ENCODE results near the gene KANK4. TPM values are rescaled to one million over a fixed set of nuclear protein-coding genes. Genes with fewer than 3 reads are reported as not detected.

KANK4 gene
- total RNA-seq, 6 experiments from 2014 or later, result 0.18 to 6.7 (median 1.3) TPM

- Histone ChIP-seq H3K4me3 (no peak overlapping the region), H3K9me3 (no peaks in the 10 kb centered on the region), H3K36me3 (no peaks in the 10 kb centered on the region), H3K27ac (no peak overlapping the region), H3K4me1 (peaks cover 0 to 18% (median 4%) of the 10 kb centered on the region in 4 donors), H3K27me3 (no peaks in the 10 kb centered on the region)
- WGBS (ENCODE audit: insufficient coverage, low coverage, low lambda C conversion rate, missing lambda C conversion rate), result 16% methylated on average over 1 of the region's 1 CpG
- DNase-seq, result no peak
- no peak for ATAC-seq
- intact Hi-C loops (cut with DNase I), result no loop called here
- TF ChIP-seq POLR2A (IDR thresholded peaks at IDR 0.05) (no peak), CTCF (IDR thresholded peaks at IDR 0.05) (no peak)
Measured at GRCh38 chr1:62285440-62285839, 33.8 kb downstream of the KANK4 start.

DNA sequence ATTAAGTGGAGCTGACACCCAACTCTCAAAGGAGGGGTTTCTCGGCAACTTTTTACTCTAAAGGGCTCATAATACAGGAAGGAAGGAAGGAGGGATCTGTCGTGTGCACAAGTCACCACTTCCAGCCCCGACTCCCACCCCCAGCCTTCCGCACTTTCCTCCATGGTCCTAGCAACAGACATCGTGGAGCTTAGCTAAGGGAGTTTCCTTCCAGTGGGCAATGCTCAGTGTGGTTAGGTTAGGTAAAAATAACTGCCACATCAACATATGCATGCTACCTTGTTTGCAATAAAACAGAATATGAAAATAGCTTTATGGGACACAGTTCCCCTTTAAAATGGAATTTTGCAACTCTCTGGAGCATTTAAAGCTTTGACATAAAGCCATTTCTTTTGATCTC lies 35.2 kb downstream of the KANK4 start:
- intact Hi-C loops (cut with DNase I), result no loop called here
- Histone ChIP-seq H3K27me3 (no peaks in the 10 kb centered on the region), H3K9me3 (no peaks in the 10 kb centered on the region), H3K4me1 (peaks cover 0 to 18% (median 4%) of the 10 kb centered on the region in 4 donors), H3K4me3 (no peak overlapping the region), H3K27ac (no peak overlapping the region), H3K36me3 (no peaks in the 10 kb centered on the region)
- WGBS (ENCODE audit: insufficient coverage, low coverage, low lambda C conversion rate, missing lambda C conversion rate), result 45% methylated on average over 5 of the region's 5 CpGs
- ATAC-seq (no peak), DNase-seq (no peak)
- TF ChIP-seq CTCF (IDR thresholded peaks at IDR 0.05), result no peak
- no peak for TF ChIP-seq POLR2A (IDR thresholded peaks at IDR 0.05)

GRCh38 chr1:62282909-62283755 lies 36.1 kb downstream of the KANK4 start:
- 71% methylated on average over 4 of the region's 8 CpGs for WGBS (ENCODE audit: insufficient coverage, low coverage, low lambda C conversion rate, missing lambda C conversion rate)
- Histone ChIP-seq H3K9me3 (no peaks in the 10 kb centered on the region), H3K27me3 (no peaks in the 10 kb centered on the region), H3K4me3 (no peak overlapping the region), H3K4me1 (peaks cover 0 to 18% (median 4%) of the 10 kb centered on the region in 4 donors), H3K27ac (no peak overlapping the region), H3K36me3 (no peaks in the 10 kb centered on the region)
- TF ChIP-seq CTCF (IDR thresholded peaks at IDR 0.05) (no peak), POLR2A (IDR thresholded peaks at IDR 0.05) (no peak)
- intact Hi-C loops (cut with DNase I), result no loop called here
- no peak for ATAC-seq
- DNase-seq, result no peak

DNA sequence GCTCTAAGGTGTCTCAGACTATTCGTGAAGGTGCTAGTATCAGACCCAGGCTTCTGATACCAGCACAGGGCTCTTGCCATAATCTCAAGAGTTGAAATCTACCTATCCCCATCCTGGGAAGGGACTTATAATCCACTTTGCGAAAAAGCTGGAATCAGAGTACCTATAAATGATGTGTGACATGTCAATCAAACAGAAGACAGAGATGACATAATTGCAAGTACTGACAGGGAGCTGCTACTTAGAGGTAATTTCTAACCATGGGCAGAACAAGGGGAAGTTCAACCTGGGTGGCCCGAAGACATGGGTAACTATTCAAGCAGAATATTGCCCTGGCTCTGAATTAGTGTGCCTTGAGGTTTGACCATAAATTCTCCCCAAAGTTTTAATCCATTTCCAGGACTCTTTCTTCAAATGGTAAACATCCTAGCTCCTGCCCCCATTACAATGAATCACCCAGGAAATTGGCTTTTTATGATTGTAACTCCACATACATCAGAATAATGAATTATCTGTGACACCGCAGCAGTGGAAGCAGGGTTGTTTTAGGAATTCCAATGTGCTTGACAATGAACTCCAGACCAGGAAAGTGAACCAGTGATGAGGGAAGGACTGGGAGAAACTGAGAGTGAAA lies 37.2 kb downstream of the KANK4 start:
- DNase-seq (no peak), ATAC-seq (no peak)
- Histone ChIP-seq H3K4me1 (peaks cover 0 to 18% (median 4%) of the 10 kb centered on the region in 4 donors), H3K4me3 (no peak overlapping the region), H3K9me3 (no peaks in the 10 kb centered on the region), H3K27me3 (no peaks in the 10 kb centered on the region), H3K36me3 (no peaks in the 10 kb centered on the region), H3K27ac (no peak overlapping the region)
- TF ChIP-seq CTCF (IDR thresholded peaks at IDR 0.05) (no peak), POLR2A (IDR thresholded peaks at IDR 0.05) (no peak)
- WGBS (ENCODE audit: insufficient coverage, low coverage, low lambda C conversion rate, missing lambda C conversion rate), result 78% methylated on average over 4 of the region's 4 CpGs
- intact Hi-C loops (cut with DNase I), result no loop called here
